Measurements from ENCODE around the gene MTHFD1L.

- TF ChIP-seq BRCA1 (IDR thresholded peaks at IDR 0.05) (no peak), BRCA1 (CRISPR knock-in tag; IDR thresholded peaks at IDR 0.05) (no peak), HDAC1 (IDR thresholded peaks at IDR 0.05) (no peak), CTCF (IDR thresholded peaks at IDR 0.05 in 2 of 3, conservative IDR thresholded peaks at IDR 0.05 in 1 of 3; ENCODE audit: insufficient read depth in 2 of 3, low read depth in 1 of 3, low read length in 3 of 3) (no peak), CEBPB (tag; IDR thresholded peaks at IDR 0.05) (no peak), FOSL1 (tag; conservative IDR thresholded peaks at IDR 0.05) (no peak), TAF1 (IDR thresholded peaks at IDR 0.05; ENCODE audit: control insufficient read depth, extremely low read depth, insufficient read depth, low read length, severe bottlenecking) (no peak), ZNF316 (IDR thresholded peaks at IDR 0.05) (no peak), TBL1XR1 (IDR thresholded peaks at IDR 0.05; ENCODE audit: low read length in 2 of 2) (no peak)
Observed at GRCh38 chr6:151142676-151143075, 277.2 kb downstream of the MTHFD1L start.

Measured in K562 (cell line).